ENCODE measurements around the gene SPARC.

Gene SPARC

DNA sequence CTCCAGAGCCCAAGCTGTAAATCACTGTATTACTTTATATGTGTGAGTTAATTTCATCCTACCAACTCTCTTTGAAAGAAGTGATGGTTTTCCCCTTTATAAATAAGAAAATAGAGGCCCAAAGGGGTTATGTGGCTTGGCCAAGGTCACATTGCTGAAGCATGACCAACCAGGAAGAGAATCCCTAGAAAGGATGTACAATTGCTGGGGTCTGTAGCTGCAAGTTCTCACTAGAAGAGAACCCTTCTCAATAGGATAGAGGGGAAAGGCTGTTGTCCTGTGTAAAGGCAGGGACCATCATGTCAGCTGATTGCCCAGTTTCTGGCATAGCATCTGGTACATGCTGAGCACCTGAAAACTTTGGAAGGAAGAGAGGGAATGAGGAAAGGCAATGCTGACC, 56.6 kb downstream of the SPARC start:
- H3K36me3 ChIP-seq: no peaks in the 10 kb centered on the region
- no peak overlapping the region for H3K4me3 ChIP-seq
- H3K9ac ChIP-seq: no peak overlapping the region
- H3K4me1 ChIP-seq: no peaks in the 10 kb centered on the region
- no peak overlapping the region for H3K4me2 ChIP-seq
- no peak overlapping the region for H3K27ac ChIP-seq
- no peak for TF ChIP-seq Cebpa-rat (IDR thresholded peaks at IDR 0.05)
- no peaks in the 10 kb centered on the region for H3K27me3 ChIP-seq
- no peaks in the 10 kb centered on the region for H4K20me1 ChIP-seq
- H3K9me3 ChIP-seq: no peaks in the 10 kb centered on the region

DNA sequence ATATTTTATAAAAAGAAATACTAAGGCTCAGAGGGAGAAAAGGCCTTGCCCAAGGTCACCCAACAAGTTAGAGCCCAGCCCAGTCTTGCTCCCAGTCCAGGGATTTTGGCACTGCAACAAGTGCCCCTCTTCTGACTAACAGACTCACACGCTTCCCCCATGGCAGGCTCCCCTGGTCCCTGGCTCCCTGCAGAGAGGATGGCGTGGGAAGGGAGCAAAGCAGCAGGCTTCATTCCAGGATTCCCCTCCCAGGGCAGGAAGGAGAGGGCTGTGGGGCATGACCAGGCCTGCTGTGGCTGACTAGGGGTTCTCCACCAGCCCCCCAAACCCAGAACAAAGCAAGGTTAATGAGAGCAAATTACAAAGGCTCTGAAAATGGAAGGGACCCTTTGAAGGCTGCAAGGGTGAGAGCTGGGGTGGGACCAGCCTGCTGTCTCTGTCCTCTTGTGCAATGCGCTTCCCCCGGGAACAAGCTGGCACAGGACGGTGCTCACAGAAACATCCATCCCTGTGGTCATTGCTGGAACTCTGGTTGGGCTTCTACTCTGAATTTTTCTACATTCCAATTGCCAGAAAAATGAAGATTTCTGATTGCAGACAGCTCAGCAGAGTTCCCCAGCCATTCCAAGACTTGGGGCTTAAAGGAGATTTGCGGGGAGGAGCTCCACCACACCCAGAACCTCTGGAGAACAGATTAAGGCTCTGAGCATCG, 58.4 kb downstream of the SPARC start:
- Histone ChIP-seq H3K4me2 (no peak overlapping the region), H3K9me3 (no peaks in the 10 kb centered on the region), H3K4me1 (no peaks in the 10 kb centered on the region), H3K9ac (no peak overlapping the region), H3K4me3 (no peak overlapping the region), H3K36me3 (no peaks in the 10 kb centered on the region), H3K27ac (no peak overlapping the region), H3K27me3 (no peaks in the 10 kb centered on the region), H4K20me1 (no peaks in the 10 kb centered on the region)
- no peak for TF ChIP-seq Cebpa-rat (IDR thresholded peaks at IDR 0.05)

DNA sequence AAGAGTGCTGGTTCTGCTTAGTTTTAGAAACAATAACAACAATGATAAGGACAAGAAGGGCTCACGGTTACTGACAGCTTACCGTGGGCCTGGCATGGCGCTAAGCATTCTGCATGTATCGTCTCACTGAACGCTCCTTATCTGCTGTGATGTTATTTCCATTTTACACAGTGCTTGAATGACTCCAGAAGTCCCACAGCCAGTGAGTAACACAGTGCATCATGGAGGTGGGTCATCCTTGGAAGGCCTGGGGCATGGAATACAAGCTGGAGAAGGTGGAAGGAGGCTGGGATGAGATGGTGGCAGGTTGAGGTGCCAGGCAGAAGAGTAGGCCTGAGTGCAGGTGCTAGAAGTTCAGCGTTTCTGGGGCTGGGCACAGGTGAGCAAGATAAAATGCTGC, 59.1 kb downstream of the SPARC start:
- H3K4me2 ChIP-seq: no peak overlapping the region
- H3K4me3 ChIP-seq: no peak overlapping the region
- no peaks in the 10 kb centered on the region for H3K36me3 ChIP-seq
- H3K27ac ChIP-seq: no peak overlapping the region
- peaks cover 3% of the 10 kb centered on the region for H3K4me1 ChIP-seq
- TF ChIP-seq Cebpa-rat (IDR thresholded peaks at IDR 0.05): no peak
- H3K27me3 ChIP-seq: no peaks in the 10 kb centered on the region
- H4K20me1 ChIP-seq: no peaks in the 10 kb centered on the region
- H3K9ac ChIP-seq: no peak overlapping the region
- no peaks in the 10 kb centered on the region for H3K9me3 ChIP-seq

DNA sequence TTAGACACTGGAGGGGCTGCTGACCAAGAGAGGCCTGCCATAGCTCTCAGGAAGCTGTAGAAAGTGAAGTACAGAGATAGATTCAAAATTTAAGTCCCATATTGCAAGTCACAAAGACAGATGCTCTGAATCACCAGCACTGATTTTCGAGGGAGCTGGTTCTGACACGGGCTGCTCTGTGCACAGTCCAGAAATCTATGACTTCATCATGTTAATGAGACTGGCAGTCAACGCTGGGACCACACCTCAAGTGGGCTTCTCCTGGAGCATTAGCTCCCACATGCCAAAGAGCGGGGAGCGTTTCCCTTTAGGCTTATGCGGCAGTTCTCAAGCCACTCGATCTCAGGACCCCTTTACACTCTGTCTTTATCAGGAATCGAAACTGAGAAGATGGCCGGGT, 61.4 kb downstream of the SPARC start:
- Histone ChIP-seq H3K9ac (no peak overlapping the region), H3K27ac (no peak overlapping the region), H3K4me2 (no peak overlapping the region), H3K27me3 (no peaks in the 10 kb centered on the region; the same call in 1 of the 2 replicates), H3K36me3 (no peaks in the 10 kb centered on the region), H4K20me1 (no peaks in the 10 kb centered on the region), H3K9me3 (no peaks in the 10 kb centered on the region), H3K4me3 (no peak overlapping the region), H3K4me1 (peaks cover 12% of the 10 kb centered on the region)
- no peak for TF ChIP-seq Cebpa-rat (IDR thresholded peaks at IDR 0.05)

GRCh38 chr5:151624476-151624875, 62.2 kb downstream of the SPARC start:
- Histone ChIP-seq H3K4me2 (no peak overlapping the region), H3K36me3 (no peaks in the 10 kb centered on the region), H3K4me3 (no peak overlapping the region), H3K9me3 (no peaks in the 10 kb centered on the region), H3K27ac (no peak overlapping the region), H3K4me1 (peaks cover 15% of the 10 kb centered on the region), H4K20me1 (no peaks in the 10 kb centered on the region), H3K9ac (no peak overlapping the region), H3K27me3 (no peaks in the 10 kb centered on the region; the same call in 1 of the 2 replicates)
- TF ChIP-seq Cebpa-rat (IDR thresholded peaks at IDR 0.05): no peak

GRCh38 chr5:151622367-151623088, 64.2 kb downstream of the SPARC start:
- no peak overlapping the region for H3K9ac ChIP-seq
- peak overlapping the region; percentile 20 for H3K4me2 ChIP-seq
- H3K4me1 ChIP-seq: peaks cover 15% of the 10 kb centered on the region
- no peak overlapping the region for H3K27ac ChIP-seq
- no peaks in the 10 kb centered on the region; the same call in 1 of the 2 replicates for H3K27me3 ChIP-seq
- no peak overlapping the region for H3K4me3 ChIP-seq
- no peak for TF ChIP-seq Cebpa-rat (IDR thresholded peaks at IDR 0.05)
- H3K36me3 ChIP-seq: no peaks in the 10 kb centered on the region
- H4K20me1 ChIP-seq: no peaks in the 10 kb centered on the region
- no peaks in the 10 kb centered on the region for H3K9me3 ChIP-seq

DNA sequence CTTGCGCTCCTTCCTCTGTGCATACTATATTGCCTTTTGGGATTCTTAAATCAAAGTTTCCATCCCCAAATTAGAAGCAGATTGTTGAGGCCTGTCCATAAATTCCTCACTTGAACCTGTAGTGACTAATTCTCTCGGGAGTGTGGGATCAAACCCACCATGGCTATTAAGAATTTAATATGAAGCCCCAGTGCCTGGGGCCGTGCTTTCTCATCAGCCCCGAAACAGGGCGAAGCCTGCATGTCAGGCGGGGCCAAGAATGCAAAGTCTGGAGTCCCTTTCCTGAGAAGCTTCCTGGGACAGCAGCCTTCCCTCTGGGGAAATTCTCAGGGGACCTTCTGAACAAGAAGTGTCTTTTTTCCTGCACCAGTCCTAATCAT, 66.3 kb downstream of the SPARC start:
- no peaks in the 10 kb centered on the region for H3K36me3 ChIP-seq
- no peak overlapping the region for H3K27ac ChIP-seq
- no peak overlapping the region for H3K4me3 ChIP-seq
- peaks cover 15% of the 10 kb centered on the region for H3K4me1 ChIP-seq
- no peak overlapping the region for H3K9ac ChIP-seq
- no peaks in the 10 kb centered on the region; the same call in 1 of the 2 replicates for H3K27me3 ChIP-seq
- H4K20me1 ChIP-seq: no peaks in the 10 kb centered on the region
- TF ChIP-seq Cebpa-rat (IDR thresholded peaks at IDR 0.05): no peak
- no peaks in the 10 kb centered on the region for H3K9me3 ChIP-seq
- no peak overlapping the region for H3K4me2 ChIP-seq

DNA sequence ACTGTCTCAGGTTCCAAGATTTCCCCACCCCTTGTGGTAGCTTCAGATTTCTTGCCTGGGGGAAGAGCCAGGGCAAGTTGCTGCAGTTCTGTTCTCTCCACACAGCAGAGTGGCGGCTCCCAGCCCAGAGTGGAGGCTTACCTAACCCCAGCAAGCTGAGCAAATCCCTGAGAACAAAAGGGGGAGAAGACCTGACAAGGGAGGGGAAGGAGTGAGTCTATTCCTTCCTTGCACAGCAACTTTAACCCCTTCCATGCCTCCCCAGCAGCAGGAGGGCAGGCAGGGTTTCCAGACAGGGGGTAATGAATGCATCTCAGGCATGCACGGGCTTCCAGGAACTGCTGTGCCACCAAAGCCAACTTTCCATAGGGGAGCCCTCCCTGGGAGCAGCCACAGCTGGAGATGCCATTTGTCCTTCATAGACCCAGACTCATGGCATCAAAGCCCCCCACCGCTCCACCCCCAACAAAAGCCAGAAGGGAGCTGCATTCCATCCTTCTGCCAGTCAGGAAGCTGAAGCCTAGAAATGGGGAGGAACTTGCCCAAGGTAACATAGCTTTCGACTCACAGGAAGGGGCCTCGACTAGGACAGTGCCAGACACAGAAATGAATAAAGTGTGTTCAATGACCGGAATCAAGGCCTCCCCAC, 66.8 kb downstream of the SPARC start:
- Histone ChIP-seq H3K9ac (no peak overlapping the region), H3K27me3 (no peaks in the 10 kb centered on the region; the same call in 1 of the 2 replicates), H3K4me1 (peaks cover 15% of the 10 kb centered on the region), H3K9me3 (no peaks in the 10 kb centered on the region), H4K20me1 (no peaks in the 10 kb centered on the region), H3K4me2 (no peak overlapping the region), H3K4me3 (no peak overlapping the region), H3K36me3 (no peaks in the 10 kb centered on the region), H3K27ac (no peak overlapping the region)
- no peak for TF ChIP-seq Cebpa-rat (IDR thresholded peaks at IDR 0.05)

DNA sequence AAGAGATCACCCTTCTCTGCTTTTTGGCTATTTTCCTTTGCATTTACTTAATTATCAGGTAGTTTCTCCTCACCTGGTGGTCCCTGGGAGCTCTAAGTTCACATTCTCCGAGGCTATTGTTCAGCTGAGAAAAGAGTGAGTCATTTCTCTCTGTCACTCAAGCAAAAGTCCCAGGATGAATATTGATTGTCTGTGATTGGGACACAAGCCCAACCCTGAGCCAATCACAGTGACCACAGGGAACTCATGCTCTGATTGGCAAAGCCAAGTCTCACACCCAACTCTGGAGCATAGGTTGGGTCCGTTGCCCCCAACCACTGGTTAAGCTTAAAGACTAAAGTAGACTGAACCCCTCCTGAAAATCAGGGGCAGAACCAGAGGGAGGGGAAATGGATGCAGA, 67.8 kb downstream of the SPARC start:
- no peaks in the 10 kb centered on the region for H3K9me3 ChIP-seq
- no peak overlapping the region for H3K4me2 ChIP-seq
- H3K36me3 ChIP-seq: no peaks in the 10 kb centered on the region
- H3K4me3 ChIP-seq: no peak overlapping the region
- no peak for TF ChIP-seq Cebpa-rat (IDR thresholded peaks at IDR 0.05)
- H3K27me3 ChIP-seq: no peaks in the 10 kb centered on the region; the same call in 1 of the 2 replicates
- H3K9ac ChIP-seq: no peak overlapping the region
- peaks cover 15% of the 10 kb centered on the region for H3K4me1 ChIP-seq
- H3K27ac ChIP-seq: no peak overlapping the region
- no peaks in the 10 kb centered on the region for H4K20me1 ChIP-seq
